DMS153 treated with DMSO at 0.1 percent for 48 hours (cell line): ENCODE measurements around the gene ZNF775.
"Not testable (repeated sequence)": the region's sequence is repeated elsewhere in the genome, so short reads cannot be mapped to it uniquely, and the experiment has no call there.

ENCODE experiments used
- DNase-seq: peaks from one replicate; lab custom pipeline; 2025; ENCODE audit not compliant: unreplicated experiment; lab: John Stamatoyannopoulos, UW

Gene ZNF775

GRCh38 chr7:150382123-150382843 is 3.2 kb downstream of the ZNF775 start:
- no peak for DNase-seq

GRCh38 chr7:150382844-150383225 is 3.7 kb downstream of the ZNF775 start:
- no peak for DNase-seq

- DNase-seq: no peak
These were observed 4.7 kb downstream of the ZNF775 start for GRCh38 chr7:150383710-150384397.

GRCh38 chr7:150384406-150385301 is 5.5 kb downstream of the ZNF775 start:
- DNase-seq: no peak

- no peak for DNase-seq
These were observed 6.2 kb downstream of the ZNF775 start for GRCh38 chr7:150385302-150385723.

- DNase-seq: not testable (repeated sequence)
These were observed 6.8 kb downstream of the ZNF775 start for GRCh38 chr7:150385884-150386283.

GRCh38 chr7:150388306-150388705 is 9.2 kb downstream of the ZNF775 start:
- DNase-seq: no peak

GRCh38 chr7:150388709-150389531 is 9.8 kb downstream of the ZNF775 start:
- DNase-seq: no peak

- no peak for DNase-seq
These were observed 10.3 kb downstream of the ZNF775 start for GRCh38 chr7:150389532-150389816.

GRCh38 chr7:150390205-150390604 is 11.1 kb downstream of the ZNF775 start:
- no peak for DNase-seq

GRCh38 chr7:150393325-150393724 is 14.2 kb downstream of the ZNF775 start:
- DNase-seq: no peak

- no peak for DNase-seq
These were observed 17.3 kb downstream of the ZNF775 start for GRCh38 chr7:150396426-150396825.

GRCh38 chr7:150396851-150397260 is 17.7 kb downstream of the ZNF775 start:
- no peak for DNase-seq

GRCh38 chr7:150397346-150398107 is 18.4 kb downstream of the ZNF775 start:
- DNase-seq: no peak

- DNase-seq: no peak
These were observed 19.2 kb downstream of the ZNF775 start for GRCh38 chr7:150398108-150398964.

GRCh38 chr7:150398965-150399320 is 19.8 kb downstream of the ZNF775 start:
- DNase-seq: no peak

- no peak for DNase-seq
These were observed 20.4 kb downstream of the ZNF775 start for GRCh38 chr7:150399421-150400007.

- no peak for DNase-seq
These were observed 21.1 kb downstream of the ZNF775 start for GRCh38 chr7:150400008-150400787.
